GM12891 (cell line): ENCODE data around the gene GNL1.

Experiments used
- POLR2A ChIP-seq: IDR thresholded peaks from 2 replicates; pipeline ENCODE4 v1.6.1; 2011; ENCODE audit warnings: low read depth, low read length, control low read depth
- POLR2AphosphoS5 ChIP-seq: IDR thresholded peaks from 2 replicates; pipeline ENCODE4 v1.6.1; 2011; ENCODE audit warnings: low read depth, low read length, control low read depth
- TAF1 ChIP-seq: IDR thresholded peaks from 2 replicates; pipeline ENCODE4 v1.6.1; 2011; ENCODE audit warnings: low read depth, low read length, control low read depth

GRCh38 chr6:30533460-30534294 lies 22.6 kb downstream of the GNL1 start:
- TF ChIP-seq POLR2A (no peak), POLR2AphosphoS5 (no peak), TAF1 (no peak)
